Tibial nerve (tissue), 3 donors: Measurements from ENCODE around the gene DBNDD2.

Experiments used
- CTCF ChIP-seq, 5 experiments: fragments of 200-600 bp in 3 of 5; fragments of 450-650 bp in 2 of 5; sonication (generic) in 3 of 5; IDR thresholded peaks; one replicate each; pipeline ENCODE4 v1.5.1; 2016 to 2019; ENCODE audit warnings: antibody characterized with exemption in 5 of 5, mild to moderate bottlenecking in 3 of 5, moderate library complexity in 2 of 5
- POLR2A ChIP-seq, 2 donors: fragments of 450-650 bp; IDR thresholded peaks; one replicate each; pipeline ENCODE4 v1.6.1; 2017; ENCODE audit warnings: antibody characterized with exemption in 2 of 2, mild to moderate bottlenecking in 2 of 2, moderate library complexity in 2 of 2

- TF ChIP-seq POLR2A (IDR thresholded peaks at IDR 0.05) = no peak
- TF ChIP-seq CTCF (IDR thresholded peaks at IDR 0.05) = no peak
Measured at GRCh38 chr20:45390931-45391330, 17.2 kb upstream of the DBNDD2 start.
